DOHH2 (cell line): Measurements from ENCODE around the gene KPRP.
A peak's percentile ranks its signal among the peaks of the same experiment; 100 is the strongest.

ENCODE experiments used
- H3F3A ChIP-seq: fragments of 200-600 bp; sonication (generic), shearing (Covaris generic); 2 replicates; pipeline ENCODE4 v1.6.0; 2016; ENCODE audit warnings: antibody characterized with exemption, mild to moderate bottlenecking; ENCODE audit not compliant: control insufficient read depth, insufficient read depth
- H3K27ac ChIP-seq: fragments of 200-600 bp; sonication (generic); 2 replicates; pipeline ENCODE4 v1.5.1; 2014; ENCODE audit warnings: low read depth, mild to moderate bottlenecking, low read length, moderate library complexity
- H3K27me3 ChIP-seq: fragments of 200-600 bp; sonication (generic); 2 replicates; pipeline ENCODE4 v1.6.1; 2014; ENCODE audit warnings: mild to moderate bottlenecking, low read length, mixed read lengths; ENCODE audit not compliant: control insufficient read depth
- H3K36me3 ChIP-seq: fragments of 200-600 bp; sonication (generic); 2 replicates; pipeline ENCODE4 v1.6.1; 2014; ENCODE audit warnings: mild to moderate bottlenecking, low read length, moderate library complexity, mixed read lengths; ENCODE audit not compliant: control insufficient read depth
- H3K4me1 ChIP-seq: fragments of 200-600 bp; sonication (generic); 2 replicates; pipeline ENCODE4 v1.6.1; 2014; ENCODE audit warnings: mild to moderate bottlenecking, low read length, mixed read lengths; ENCODE audit not compliant: control insufficient read depth
- H3K4me2 ChIP-seq: fragments of 200-600 bp; sonication (generic); 2 replicates; pipeline ENCODE4 v1.6.0; 2014; ENCODE audit warnings: mild to moderate bottlenecking, low read length, moderate library complexity
- H3K4me3 ChIP-seq: fragments of 200-600 bp; sonication (generic); 2 replicates; pipeline ENCODE4 v1.5.1; 2014; ENCODE audit warnings: mild to moderate bottlenecking, low read length, mixed read lengths
- H3K79me2 ChIP-seq: fragments of 200-600 bp; sonication (generic); 2 replicates; pipeline ENCODE4 v1.6.1; 2014; ENCODE audit warnings: mild to moderate bottlenecking, low read length, mixed read lengths; ENCODE audit not compliant: control insufficient read depth
- H3K9me2 ChIP-seq: fragments of 200-600 bp; sonication (generic); replicated peaks from 2 replicates; pipeline ENCODE4 v1.6.1; 2014; ENCODE audit warnings: mild to moderate bottlenecking, low read length, mixed read lengths; ENCODE audit not compliant: control insufficient read depth
- H3K9me3 ChIP-seq: fragments of 200-600 bp; sonication (generic); 2 replicates; pipeline ENCODE4 v1.6.1; 2014; ENCODE audit warnings: antibody characterized with exemption, low read length, mixed read lengths; ENCODE audit not compliant: control insufficient read depth, insufficient read depth
- H4K20me1 ChIP-seq: fragments of 200-600 bp; sonication (generic); 2 replicates; pipeline ENCODE4 v1.6.0; 2014; ENCODE audit warnings: low read depth, mild to moderate bottlenecking, antibody characterized with exemption, low read length, moderate library complexity; ENCODE audit not compliant: control insufficient read depth, insufficient read depth
- EZH2phosphoT487 ChIP-seq: fragments of 200-600 bp; sonication (generic); IDR thresholded peaks from 2 replicates; pipeline ENCODE4 v1.6.1; 2017; ENCODE audit warnings: borderline replicate concordance, mild to moderate bottlenecking, antibody characterized with exemption, low read length, moderate library complexity, mixed read lengths
- TF ChIP-seq, protein P1 (sequence below): fragments of 200-600 bp; sonication (generic); IDR thresholded peaks from one replicate; pipeline ENCODE4 v1.5.1; 2014; ENCODE audit warnings: antibody characterized with exemption, mild to moderate bottlenecking, low read depth, low read length; ENCODE audit not compliant: poor library complexity, severe bottlenecking

The KPRP gene

DNA sequence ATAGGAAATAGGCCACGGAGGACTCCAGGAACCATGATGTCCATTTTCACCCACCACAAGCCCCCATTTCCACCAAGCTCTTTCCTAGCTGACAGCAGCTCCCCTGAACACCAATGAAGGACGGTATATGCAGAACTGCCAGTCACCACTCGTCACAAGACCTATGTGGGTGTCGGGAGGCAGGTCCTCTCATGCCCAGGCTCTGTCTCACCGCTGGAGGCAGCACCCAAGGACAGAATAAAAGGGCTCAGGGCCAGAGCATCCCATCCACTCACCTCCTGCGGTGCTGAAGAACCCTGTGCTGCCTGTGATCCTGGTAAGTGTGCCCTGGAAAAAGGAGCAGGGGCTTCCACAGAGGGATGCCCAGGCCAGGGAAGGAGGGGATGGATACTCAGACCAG lies 17.1 kb downstream of the KPRP start, which contains the start of gene LCE1F:
Gene LCE1F (plus strand): TSS at position 266 of the 400 bp plus-strand sequence. CDS start 1,232 bp downstream, outside the sequence.
- no peaks in the 10 kb centered on the region for H3K9me2 ChIP-seq
- H3K4me3 ChIP-seq, result no peak within 1 kb of the TSS
- TF ChIP-seq, protein P1, sequence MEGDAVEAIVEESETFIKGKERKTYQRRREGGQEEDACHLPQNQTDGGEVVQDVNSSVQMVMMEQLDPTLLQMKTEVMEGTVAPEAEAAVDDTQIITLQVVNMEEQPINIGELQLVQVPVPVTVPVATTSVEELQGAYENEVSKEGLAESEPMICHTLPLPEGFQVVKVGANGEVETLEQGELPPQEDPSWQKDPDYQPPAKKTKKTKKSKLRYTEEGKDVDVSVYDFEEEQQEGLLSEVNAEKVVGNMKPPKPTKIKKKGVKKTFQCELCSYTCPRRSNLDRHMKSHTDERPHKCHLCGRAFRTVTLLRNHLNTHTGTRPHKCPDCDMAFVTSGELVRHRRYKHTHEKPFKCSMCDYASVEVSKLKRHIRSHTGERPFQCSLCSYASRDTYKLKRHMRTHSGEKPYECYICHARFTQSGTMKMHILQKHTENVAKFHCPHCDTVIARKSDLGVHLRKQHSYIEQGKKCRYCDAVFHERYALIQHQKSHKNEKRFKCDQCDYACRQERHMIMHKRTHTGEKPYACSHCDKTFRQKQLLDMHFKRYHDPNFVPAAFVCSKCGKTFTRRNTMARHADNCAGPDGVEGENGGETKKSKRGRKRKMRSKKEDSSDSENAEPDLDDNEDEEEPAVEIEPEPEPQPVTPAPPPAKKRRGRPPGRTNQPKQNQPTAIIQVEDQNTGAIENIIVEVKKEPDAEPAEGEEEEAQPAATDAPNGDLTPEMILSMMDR, result no peak
- no peak for TF ChIP-seq EZH2phosphoT487
- H3K27ac ChIP-seq, result no peak within 1 kb of the TSS
- H4K20me1 ChIP-seq, result no peaks in the 10 kb centered on the region
- no peaks in the 10 kb centered on the region for H3K27me3 ChIP-seq
- H3K79me2 ChIP-seq, result no peaks in the 10 kb centered on the region
- H3K9me3 ChIP-seq, result no peaks in the 10 kb centered on the region
- H3K4me2 ChIP-seq, result no peak within 1 kb of the TSS
- H3F3A ChIP-seq, result no peaks in the 10 kb centered on the region
- H3K36me3 ChIP-seq, result no peaks in the 10 kb centered on the region
- H3K4me1 ChIP-seq, result no peaks in the 10 kb centered on the region

DNA sequence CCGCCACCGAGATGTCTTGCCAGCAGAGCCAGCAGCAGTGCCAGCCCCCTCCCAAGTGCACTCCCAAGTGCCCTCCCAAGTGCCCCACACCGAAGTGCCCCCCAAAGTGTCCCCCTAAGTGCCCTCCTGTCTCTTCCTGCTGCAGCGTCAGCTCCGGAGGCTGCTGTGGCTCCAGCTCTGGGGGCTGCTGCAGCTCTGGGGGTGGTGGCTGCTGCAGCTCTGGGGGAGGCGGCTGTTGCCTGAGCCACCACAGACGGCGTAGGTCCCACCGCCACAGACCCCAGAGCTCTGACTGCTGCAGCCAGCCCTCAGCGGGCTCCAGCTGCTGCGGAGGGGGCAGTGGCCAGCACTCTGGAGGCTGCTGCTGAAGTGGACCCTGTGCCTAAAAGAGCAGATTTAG lies 18.5 kb downstream of the KPRP start:
- no peaks in the 10 kb centered on the region for H3K27me3 ChIP-seq
- H3K27ac ChIP-seq, result no peak overlapping the region
- H3K4me1 ChIP-seq, result no peaks in the 10 kb centered on the region
- no peaks in the 10 kb centered on the region for H3K36me3 ChIP-seq
- no peak overlapping the region for H3K4me2 ChIP-seq
- H3K4me3 ChIP-seq, result no peak overlapping the region
- no peaks in the 10 kb centered on the region for H4K20me1 ChIP-seq
- TF ChIP-seq, protein P1, result no peak
- no peak for TF ChIP-seq EZH2phosphoT487
- H3K9me2 ChIP-seq, result no peaks in the 10 kb centered on the region
- no peaks in the 10 kb centered on the region for H3K9me3 ChIP-seq
- no peaks in the 10 kb centered on the region for H3K79me2 ChIP-seq
- H3F3A ChIP-seq, result no peaks in the 10 kb centered on the region

DNA sequence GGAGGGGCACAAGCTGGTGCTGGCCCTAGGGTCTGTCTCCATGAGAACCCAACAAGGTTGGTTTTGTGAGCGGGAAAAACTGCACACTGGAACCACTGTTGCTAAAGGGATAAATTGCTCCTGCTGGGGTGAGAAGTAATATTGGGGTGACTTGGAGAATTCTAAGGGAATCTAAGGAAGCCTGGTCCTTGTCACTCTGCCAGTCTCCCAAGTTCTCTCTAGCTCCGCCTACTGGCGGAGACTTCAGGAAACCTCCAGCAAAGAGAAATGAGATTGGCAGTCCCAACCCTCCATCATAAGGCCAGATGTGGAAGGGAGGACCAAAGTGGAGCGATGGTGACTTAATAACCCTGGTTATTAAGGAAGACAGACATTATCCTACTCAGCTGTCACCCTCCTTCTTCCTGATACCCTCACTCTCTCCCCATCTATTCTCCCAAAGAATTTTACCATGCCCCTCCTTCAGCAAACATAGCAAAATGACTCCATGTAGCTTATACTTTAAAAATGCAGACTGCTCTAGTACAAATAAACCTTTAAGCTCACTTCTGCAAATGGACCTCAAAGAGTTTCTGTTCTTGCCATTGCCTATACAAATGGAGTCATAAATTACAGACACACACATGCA lies 19.8 kb downstream of the KPRP start:
- H3K9me3 ChIP-seq, result no peaks in the 10 kb centered on the region
- no peaks in the 10 kb centered on the region for H3F3A ChIP-seq
- no peaks in the 10 kb centered on the region for H3K36me3 ChIP-seq
- no peak overlapping the region for H3K4me2 ChIP-seq
- no peak overlapping the region for H3K4me3 ChIP-seq
- H4K20me1 ChIP-seq, result no peaks in the 10 kb centered on the region
- TF ChIP-seq EZH2phosphoT487, result no peak
- TF ChIP-seq, protein P1, result peak; percentile 58
- no peak overlapping the region for H3K27ac ChIP-seq
- H3K79me2 ChIP-seq, result no peaks in the 10 kb centered on the region
- no peaks in the 10 kb centered on the region for H3K27me3 ChIP-seq
- H3K9me2 ChIP-seq, result no peaks in the 10 kb centered on the region
- H3K4me1 ChIP-seq, result no peaks in the 10 kb centered on the region
